Hepatocyte (in vitro differentiated cells): Measurements from ENCODE around the gene ARHGEF4.

Experiments used
- CTCF ChIP-seq: fragments of 200-600 bp; sonication (generic); IDR thresholded peaks from 2 replicates; pipeline ENCODE4 v1.5.1; 2016; ENCODE audit warnings: antibody characterized with exemption, mild to moderate bottlenecking; ENCODE audit not compliant: poor library complexity
- EZH2 ChIP-seq: fragments of 200-600 bp; sonication (generic); IDR thresholded peaks from 2 replicates; pipeline ENCODE4 v1.6.1; 2016; ENCODE audit warnings: antibody characterized with exemption, mild to moderate bottlenecking, borderline replicate concordance

GRCh38 chr2:131047920-131048560, 211.3 kb downstream of the ARHGEF4 start:
- TF ChIP-seq CTCF (no peak), EZH2 (no peak)
